WTC11 (cell line): ENCODE measurements around the gene ZNF358. TPM values are rescaled to one million over a fixed set of nuclear protein-coding genes. Genes with fewer than 3 reads are reported as not detected.

Experiments
- ATAC-seq: fragments of 200-7000 bp; cut with Tn5 transposase; 2 replicates; pipeline ENCODE4 v1.10.0; 2021; ENCODE audit warnings: mild to moderate bottlenecking, moderate library complexity
- CTCF ChIA-PET: fragments of 300-600 bp; sonication (Branson Sonifier 250); formaldehyde crosslinking; loops from one replicate; lab custom pipeline; 2021; ENCODE audit warnings: antibody characterized with exemption; lab: Charles Lee
- POLR2A ChIA-PET: fragments of 350-600 bp; sonication (Branson Sonifier 250); formaldehyde crosslinking; loops from one replicate; lab custom pipeline; 2021; ENCODE audit warnings: antibody characterized with exemption; lab: Charles Lee
- DNase-seq: peaks from one replicate; pipeline ENCODE4 v3.0.0; 2021; ENCODE audit warnings: low spot score
- H3K27ac Mint-ChIP-seq: 2 replicates; pipeline ENCODE4 v1.8.0; 2021; ENCODE audit warnings: mixed read lengths
- H3K27me3 Mint-ChIP-seq: 2 replicates; pipeline ENCODE4 v1.8.0; 2021; ENCODE audit warnings: low read depth, mild to moderate bottlenecking, moderate library complexity, mixed read lengths
- H3K36me3 Mint-ChIP-seq: 2 replicates; pipeline ENCODE4 v1.8.0; 2021; ENCODE audit warnings: mixed read lengths
- H3K4me1 Mint-ChIP-seq: 2 replicates; pipeline ENCODE4 v1.8.0; 2022; ENCODE audit warnings: mixed read lengths
- H3K4me3 Mint-ChIP-seq: 2 replicates; pipeline ENCODE4 v1.8.0; 2021; ENCODE audit warnings: mild to moderate bottlenecking, moderate library complexity, mixed read lengths
- H3K9me3 Mint-ChIP-seq: 2 replicates; pipeline ENCODE4 v1.8.0; 2021; ENCODE audit warnings: mixed read lengths
- CDX4 ChIP-seq: fragments of 250-450 bp; sonication (Bioruptor Pico); IDR thresholded peaks from 2 replicates; pipeline ENCODE4 v1.9.0; 2021; ENCODE audit warnings: moderate library complexity, mild to moderate bottlenecking, inconsistent platforms, borderline replicate concordance
- E2F1 ChIP-seq: sonication (generic); formaldehyde crosslinking; IDR thresholded peaks from 2 replicates; pipeline ENCODE4 v1.8.0; 2022; ENCODE audit warnings: mild to moderate bottlenecking, missing genetic modification reagents
- E2F5 ChIP-seq: sonication (generic); formaldehyde crosslinking; IDR thresholded peaks from 2 replicates; pipeline ENCODE4 v1.8.1; 2022; ENCODE audit warnings: mild to moderate bottlenecking, moderate library complexity, missing genetic modification reagents
- ESRRA ChIP-seq: sonication (generic); formaldehyde crosslinking; IDR thresholded peaks from 2 replicates; pipeline ENCODE4 v1.8.1; 2022; ENCODE audit warnings: mild to moderate bottlenecking, missing genetic modification reagents, borderline replicate concordance
- IRF1 ChIP-seq: sonication (generic); formaldehyde crosslinking; IDR thresholded peaks from 2 replicates; pipeline ENCODE4 v1.8.0; 2023; ENCODE audit warnings: missing genetic modification reagents
- JUN ChIP-seq: sonication (generic); formaldehyde crosslinking; IDR thresholded peaks from 2 replicates; pipeline ENCODE4 v1.8.0; 2023; ENCODE audit warnings: mild to moderate bottlenecking, missing genetic modification reagents
- RELA ChIP-seq: sonication (generic); formaldehyde crosslinking; IDR thresholded peaks from 2 replicates; pipeline ENCODE4 v1.8.1; 2022; ENCODE audit warnings: missing genetic modification reagents, mild to moderate bottlenecking, borderline replicate concordance
- TEAD4 ChIP-seq: sonication (generic); formaldehyde crosslinking; IDR thresholded peaks from 2 replicates; pipeline ENCODE4 v1.8.0; 2022; ENCODE audit warnings: mild to moderate bottlenecking, missing genetic modification reagents
- ZNF317 ChIP-seq: sonication (generic); formaldehyde crosslinking; IDR thresholded peaks from 2 replicates; pipeline ENCODE4 v1.8.1; 2023; ENCODE audit warnings: low read depth, mild to moderate bottlenecking, moderate library complexity, missing genetic modification reagents, borderline replicate concordance
- ZNF416 ChIP-seq: fragments of 250-450 bp; sonication (Bioruptor Pico); IDR thresholded peaks from 2 replicates; pipeline ENCODE4 v1.9.0; 2021; ENCODE audit warnings: mild to moderate bottlenecking, inconsistent platforms
- ZNF512 ChIP-seq: sonication (generic); formaldehyde crosslinking; IDR thresholded peaks from 2 replicates; pipeline ENCODE4 v1.8.1; 2022; ENCODE audit warnings: missing genetic modification reagents, borderline replicate concordance
- total RNA-seq: library from RNA; stranded (reverse); gene quantifications from 3 replicates; pipeline ENCODE4 v1.2.3, GENCODE V29; 2021
- TF ChIP-seq, protein P1 (sequence below): sonication (generic); formaldehyde crosslinking; IDR thresholded peaks from 2 replicates; pipeline ENCODE4 v1.8.0; 2022; ENCODE audit warnings: mild to moderate bottlenecking, missing genetic modification reagents
- TF ChIP-seq, protein P2 (sequence below): sonication (generic); formaldehyde crosslinking; IDR thresholded peaks from 2 replicates; pipeline ENCODE4 v1.8.1; 2023; ENCODE audit warnings: mild to moderate bottlenecking, missing genetic modification reagents, borderline replicate concordance
- TF ChIP-seq, protein P3 (sequence below): fragments of 250-450 bp; sonication (Bioruptor Pico); IDR thresholded peaks from 2 replicates; pipeline ENCODE4 v1.9.0; 2021; ENCODE audit warnings: mild to moderate bottlenecking

ZNF358 gene
- total RNA-seq, 1 experiment from 2014 or later: 37.5 TPM

- Mint-ChIP-seq H3K36me3 (no peaks in the 10 kb centered on the region), H3K4me3 (peak overlapping the region; percentile 79), H3K27ac (no peak overlapping the region), H3K4me1 (peaks cover 22% of the 10 kb centered on the region), H3K9me3 (no peaks in the 10 kb centered on the region), H3K27me3 (peaks cover 13% of the 10 kb centered on the region)
- DNase-seq (no peak), ATAC-seq (no peak)
- ChIA-PET POLR2A (interaction anchor here (1.1 to 2.0 kb wide), 2 partner anchors 11 to 18 kb away, joined by 4 to 9 read pairs; partner anchors contain the start of gene PNPLA6), CTCF (interaction anchor here (0.5 to 3.3 kb wide), 7 partner anchors 10 to 345 kb away, joined by 3 to 16 read pairs (median 5); a partner anchor contains a TSS)
- TF ChIP-seq, protein P1, sequence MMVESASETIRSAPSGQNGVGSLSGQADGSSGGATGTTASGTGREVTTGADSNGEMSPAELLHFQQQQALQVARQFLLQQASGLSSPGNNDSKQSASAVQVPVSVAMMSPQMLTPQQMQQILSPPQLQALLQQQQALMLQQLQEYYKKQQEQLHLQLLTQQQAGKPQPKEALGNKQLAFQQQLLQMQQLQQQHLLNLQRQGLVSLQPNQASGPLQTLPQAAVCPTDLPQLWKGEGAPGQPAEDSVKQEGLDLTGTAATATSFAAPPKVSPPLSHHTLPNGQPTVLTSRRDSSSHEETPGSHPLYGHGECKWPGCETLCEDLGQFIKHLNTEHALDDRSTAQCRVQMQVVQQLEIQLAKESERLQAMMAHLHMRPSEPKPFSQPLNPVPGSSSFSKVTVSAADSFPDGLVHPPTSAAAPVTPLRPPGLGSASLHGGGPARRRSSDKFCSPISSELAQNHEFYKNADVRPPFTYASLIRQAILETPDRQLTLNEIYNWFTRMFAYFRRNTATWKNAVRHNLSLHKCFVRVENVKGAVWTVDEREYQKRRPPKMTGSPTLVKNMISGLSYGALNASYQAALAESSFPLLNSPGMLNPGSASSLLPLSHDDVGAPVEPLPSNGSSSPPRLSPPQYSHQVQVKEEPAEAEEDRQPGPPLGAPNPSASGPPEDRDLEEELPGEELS (CRISPR knock-in tag): no peak
- TF ChIP-seq ZNF416 (CRISPR knock-in tag) (no peak), ESRRA (CRISPR knock-in tag) (no peak), ZNF317 (CRISPR knock-in tag) (no peak), E2F5 (CRISPR knock-in tag) (no peak), IRF1 (CRISPR knock-in tag) (no peak), TEAD4 (CRISPR knock-in tag) (no peak), JUN (CRISPR knock-in tag) (no peak), RELA (no peak), ZNF512 (CRISPR knock-in tag) (no peak), CDX4 (CRISPR knock-in tag) (no peak)
- TF ChIP-seq, protein P2, sequence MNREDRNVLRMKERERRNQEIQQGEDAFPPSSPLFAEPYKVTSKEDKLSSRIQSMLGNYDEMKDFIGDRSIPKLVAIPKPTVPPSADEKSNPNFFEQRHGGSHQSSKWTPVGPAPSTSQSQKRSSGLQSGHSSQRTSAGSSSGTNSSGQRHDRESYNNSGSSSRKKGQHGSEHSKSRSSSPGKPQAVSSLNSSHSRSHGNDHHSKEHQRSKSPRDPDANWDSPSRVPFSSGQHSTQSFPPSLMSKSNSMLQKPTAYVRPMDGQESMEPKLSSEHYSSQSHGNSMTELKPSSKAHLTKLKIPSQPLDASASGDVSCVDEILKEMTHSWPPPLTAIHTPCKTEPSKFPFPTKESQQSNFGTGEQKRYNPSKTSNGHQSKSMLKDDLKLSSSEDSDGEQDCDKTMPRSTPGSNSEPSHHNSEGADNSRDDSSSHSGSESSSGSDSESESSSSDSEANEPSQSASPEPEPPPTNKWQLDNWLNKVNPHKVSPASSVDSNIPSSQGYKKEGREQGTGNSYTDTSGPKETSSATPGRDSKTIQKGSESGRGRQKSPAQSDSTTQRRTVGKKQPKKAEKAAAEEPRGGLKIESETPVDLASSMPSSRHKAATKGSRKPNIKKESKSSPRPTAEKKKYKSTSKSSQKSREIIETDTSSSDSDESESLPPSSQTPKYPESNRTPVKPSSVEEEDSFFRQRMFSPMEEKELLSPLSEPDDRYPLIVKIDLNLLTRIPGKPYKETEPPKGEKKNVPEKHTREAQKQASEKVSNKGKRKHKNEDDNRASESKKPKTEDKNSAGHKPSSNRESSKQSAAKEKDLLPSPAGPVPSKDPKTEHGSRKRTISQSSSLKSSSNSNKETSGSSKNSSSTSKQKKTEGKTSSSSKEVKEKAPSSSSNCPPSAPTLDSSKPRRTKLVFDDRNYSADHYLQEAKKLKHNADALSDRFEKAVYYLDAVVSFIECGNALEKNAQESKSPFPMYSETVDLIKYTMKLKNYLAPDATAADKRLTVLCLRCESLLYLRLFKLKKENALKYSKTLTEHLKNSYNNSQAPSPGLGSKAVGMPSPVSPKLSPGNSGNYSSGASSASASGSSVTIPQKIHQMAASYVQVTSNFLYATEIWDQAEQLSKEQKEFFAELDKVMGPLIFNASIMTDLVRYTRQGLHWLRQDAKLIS: no peak
These were observed 975 bp downstream of the ZNF358 start for GRCh38 chr19:7516878-7517277.

GRCh38 chr19:7519361-7520130 lies 3.6 kb downstream of the ZNF358 start:
- Mint-ChIP-seq H3K27me3 (no peaks in the 10 kb centered on the region; the same call in 1 of the 2 replicates), H3K4me1 (peaks cover 26% of the 10 kb centered on the region), H3K27ac (peak overlapping the region; percentile 87; the same call in 1 of the 2 replicates), H3K36me3 (no peaks in the 10 kb centered on the region), H3K9me3 (no peaks in the 10 kb centered on the region), H3K4me3 (peak overlapping the region; percentile 34; the same call in 1 of the 2 replicates)
- TF ChIP-seq, protein P3, sequence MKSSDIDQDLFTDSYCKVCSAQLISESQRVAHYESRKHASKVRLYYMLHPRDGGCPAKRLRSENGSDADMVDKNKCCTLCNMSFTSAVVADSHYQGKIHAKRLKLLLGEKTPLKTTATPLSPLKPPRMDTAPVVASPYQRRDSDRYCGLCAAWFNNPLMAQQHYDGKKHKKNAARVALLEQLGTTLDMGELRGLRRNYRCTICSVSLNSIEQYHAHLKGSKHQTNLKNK (CRISPR knock-in tag): no peak
- no peak for TF ChIP-seq E2F1 (CRISPR knock-in tag)
- POLR2A ChIA-PET: no interaction called here
- CTCF ChIA-PET: interaction anchor here (0.6 kb wide), 1 partner anchor 112 kb away, joined by 4 read pairs; no protein-coding TSS in a partner anchor
- DNase-seq: no peak
- no peak for ATAC-seq
